ENCODE results near the gene RPGRIP1L. TPM values are rescaled to one million over a fixed set of nuclear protein-coding genes. Genes with fewer than 3 reads are reported as not detected.

The RPGRIP1L gene
- total RNA-seq, 1 experiment from 2014 or later, result 9.8 TPM

DNA sequence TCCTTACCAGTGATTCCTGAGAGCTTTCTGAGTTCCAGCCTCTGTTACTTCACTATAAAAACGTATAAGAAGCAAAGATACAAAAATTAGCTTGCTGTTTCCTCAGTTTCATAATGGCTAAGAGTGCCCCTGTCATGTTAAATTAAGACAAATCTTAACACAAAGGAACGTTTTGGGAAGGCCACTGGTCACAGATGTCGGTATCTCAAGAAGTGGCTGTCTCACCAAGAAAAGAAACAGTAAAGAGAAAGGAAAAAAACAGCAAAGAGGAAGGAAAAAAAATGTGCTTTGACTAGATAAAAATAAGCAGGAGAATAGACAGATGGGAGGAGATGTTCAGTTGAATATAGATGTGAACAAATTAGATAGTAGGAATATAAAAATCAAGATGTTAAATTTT lies 105.9 kb downstream of the RPGRIP1L start:
- ChIA-PET POLR2A (no interaction called here), CTCF (no interaction called here)
- peaks cover 20% of the 10 kb centered on the region for H3K9me3 Mint-ChIP-seq
- H3K4me1 Mint-ChIP-seq, result no peaks in the 10 kb centered on the region
- H3K4me3 Mint-ChIP-seq, result no peak overlapping the region
- DNase-seq (ENCODE audit: low spot score) (no peak), ATAC-seq (no peak)
- TF ChIP-seq ZNF219 (CRISPR knock-in tag; IDR thresholded peaks at IDR 0.05; ENCODE audit: borderline replicate concordance) (no peak), PRRX2 (CRISPR knock-in tag; IDR thresholded peaks at IDR 0.05) (no peak), RORB (CRISPR knock-in tag; IDR thresholded peaks at IDR 0.05) (no peak), TP53 (CRISPR knock-in tag; IDR thresholded peaks at IDR 0.05) (no peak), NFATC4 (CRISPR knock-in tag; IDR thresholded peaks at IDR 0.05) (no peak), ZNF232 (CRISPR knock-in tag; IDR thresholded peaks at IDR 0.05) (no peak), IRF2 (CRISPR knock-in tag; IDR thresholded peaks at IDR 0.05; ENCODE audit: borderline replicate concordance, low read depth) (no peak), NFYB (CRISPR knock-in tag; conservative IDR thresholded peaks at IDR 0.05; ENCODE audit: low read depth) (no peak), NR3C1 (CRISPR knock-in tag; conservative IDR thresholded peaks at IDR 0.05; ENCODE audit: low read depth) (no peak), SMAD3 (CRISPR knock-in tag; IDR thresholded peaks at IDR 0.05; ENCODE audit: borderline replicate concordance) (no peak), JUN (CRISPR knock-in tag; IDR thresholded peaks at IDR 0.05) (no peak), ZNF423 (CRISPR knock-in tag; IDR thresholded peaks at IDR 0.05) (no peak), TCF7 (CRISPR knock-in tag; IDR thresholded peaks at IDR 0.05; ENCODE audit: low read depth) (no peak)
- TF ChIP-seq, protein P1, sequence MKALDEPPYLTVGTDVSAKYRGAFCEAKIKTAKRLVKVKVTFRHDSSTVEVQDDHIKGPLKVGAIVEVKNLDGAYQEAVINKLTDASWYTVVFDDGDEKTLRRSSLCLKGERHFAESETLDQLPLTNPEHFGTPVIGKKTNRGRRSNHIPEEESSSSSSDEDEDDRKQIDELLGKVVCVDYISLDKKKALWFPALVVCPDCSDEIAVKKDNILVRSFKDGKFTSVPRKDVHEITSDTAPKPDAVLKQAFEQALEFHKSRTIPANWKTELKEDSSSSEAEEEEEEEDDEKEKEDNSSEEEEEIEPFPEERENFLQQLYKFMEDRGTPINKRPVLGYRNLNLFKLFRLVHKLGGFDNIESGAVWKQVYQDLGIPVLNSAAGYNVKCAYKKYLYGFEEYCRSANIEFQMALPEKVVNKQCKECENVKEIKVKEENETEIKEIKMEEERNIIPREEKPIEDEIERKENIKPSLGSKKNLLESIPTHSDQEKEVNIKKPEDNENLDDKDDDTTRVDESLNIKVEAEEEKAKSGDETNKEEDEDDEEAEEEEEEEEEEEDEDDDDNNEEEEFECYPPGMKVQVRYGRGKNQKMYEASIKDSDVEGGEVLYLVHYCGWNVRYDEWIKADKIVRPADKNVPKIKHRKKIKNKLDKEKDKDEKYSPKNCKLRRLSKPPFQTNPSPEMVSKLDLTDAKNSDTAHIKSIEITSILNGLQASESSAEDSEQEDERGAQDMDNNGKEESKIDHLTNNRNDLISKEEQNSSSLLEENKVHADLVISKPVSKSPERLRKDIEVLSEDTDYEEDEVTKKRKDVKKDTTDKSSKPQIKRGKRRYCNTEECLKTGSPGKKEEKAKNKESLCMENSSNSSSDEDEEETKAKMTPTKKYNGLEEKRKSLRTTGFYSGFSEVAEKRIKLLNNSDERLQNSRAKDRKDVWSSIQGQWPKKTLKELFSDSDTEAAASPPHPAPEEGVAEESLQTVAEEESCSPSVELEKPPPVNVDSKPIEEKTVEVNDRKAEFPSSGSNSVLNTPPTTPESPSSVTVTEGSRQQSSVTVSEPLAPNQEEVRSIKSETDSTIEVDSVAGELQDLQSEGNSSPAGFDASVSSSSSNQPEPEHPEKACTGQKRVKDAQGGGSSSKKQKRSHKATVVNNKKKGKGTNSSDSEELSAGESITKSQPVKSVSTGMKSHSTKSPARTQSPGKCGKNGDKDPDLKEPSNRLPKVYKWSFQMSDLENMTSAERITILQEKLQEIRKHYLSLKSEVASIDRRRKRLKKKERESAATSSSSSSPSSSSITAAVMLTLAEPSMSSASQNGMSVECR (CRISPR knock-in tag; IDR thresholded peaks at IDR 0.05; ENCODE audit: borderline replicate concordance), result no peak
- TF ChIP-seq, protein P2, sequence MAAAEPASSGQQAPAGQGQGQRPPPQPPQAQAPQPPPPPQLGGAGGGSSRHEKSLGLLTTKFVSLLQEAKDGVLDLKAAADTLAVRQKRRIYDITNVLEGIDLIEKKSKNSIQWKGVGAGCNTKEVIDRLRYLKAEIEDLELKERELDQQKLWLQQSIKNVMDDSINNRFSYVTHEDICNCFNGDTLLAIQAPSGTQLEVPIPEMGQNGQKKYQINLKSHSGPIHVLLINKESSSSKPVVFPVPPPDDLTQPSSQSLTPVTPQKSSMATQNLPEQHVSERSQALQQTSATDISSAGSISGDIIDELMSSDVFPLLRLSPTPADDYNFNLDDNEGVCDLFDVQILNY (CRISPR knock-in tag; IDR thresholded peaks at IDR 0.05), result no peak
- TF ChIP-seq, protein P3, sequence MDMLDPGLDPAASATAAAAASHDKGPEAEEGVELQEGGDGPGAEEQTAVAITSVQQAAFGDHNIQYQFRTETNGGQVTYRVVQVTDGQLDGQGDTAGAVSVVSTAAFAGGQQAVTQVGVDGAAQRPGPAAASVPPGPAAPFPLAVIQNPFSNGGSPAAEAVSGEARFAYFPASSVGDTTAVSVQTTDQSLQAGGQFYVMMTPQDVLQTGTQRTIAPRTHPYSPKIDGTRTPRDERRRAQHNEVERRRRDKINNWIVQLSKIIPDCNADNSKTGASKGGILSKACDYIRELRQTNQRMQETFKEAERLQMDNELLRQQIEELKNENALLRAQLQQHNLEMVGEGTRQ (CRISPR knock-in tag; IDR thresholded peaks at IDR 0.05), result no peak
- TF ChIP-seq, protein P4, sequence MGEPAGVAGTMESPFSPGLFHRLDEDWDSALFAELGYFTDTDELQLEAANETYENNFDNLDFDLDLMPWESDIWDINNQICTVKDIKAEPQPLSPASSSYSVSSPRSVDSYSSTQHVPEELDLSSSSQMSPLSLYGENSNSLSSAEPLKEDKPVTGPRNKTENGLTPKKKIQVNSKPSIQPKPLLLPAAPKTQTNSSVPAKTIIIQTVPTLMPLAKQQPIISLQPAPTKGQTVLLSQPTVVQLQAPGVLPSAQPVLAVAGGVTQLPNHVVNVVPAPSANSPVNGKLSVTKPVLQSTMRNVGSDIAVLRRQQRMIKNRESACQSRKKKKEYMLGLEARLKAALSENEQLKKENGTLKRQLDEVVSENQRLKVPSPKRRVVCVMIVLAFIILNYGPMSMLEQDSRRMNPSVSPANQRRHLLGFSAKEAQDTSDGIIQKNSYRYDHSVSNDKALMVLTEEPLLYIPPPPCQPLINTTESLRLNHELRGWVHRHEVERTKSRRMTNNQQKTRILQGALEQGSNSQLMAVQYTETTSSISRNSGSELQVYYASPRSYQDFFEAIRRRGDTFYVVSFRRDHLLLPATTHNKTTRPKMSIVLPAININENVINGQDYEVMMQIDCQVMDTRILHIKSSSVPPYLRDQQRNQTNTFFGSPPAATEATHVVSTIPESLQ (CRISPR knock-in tag; IDR thresholded peaks at IDR 0.05), result no peak
- TF ChIP-seq, protein P5, sequence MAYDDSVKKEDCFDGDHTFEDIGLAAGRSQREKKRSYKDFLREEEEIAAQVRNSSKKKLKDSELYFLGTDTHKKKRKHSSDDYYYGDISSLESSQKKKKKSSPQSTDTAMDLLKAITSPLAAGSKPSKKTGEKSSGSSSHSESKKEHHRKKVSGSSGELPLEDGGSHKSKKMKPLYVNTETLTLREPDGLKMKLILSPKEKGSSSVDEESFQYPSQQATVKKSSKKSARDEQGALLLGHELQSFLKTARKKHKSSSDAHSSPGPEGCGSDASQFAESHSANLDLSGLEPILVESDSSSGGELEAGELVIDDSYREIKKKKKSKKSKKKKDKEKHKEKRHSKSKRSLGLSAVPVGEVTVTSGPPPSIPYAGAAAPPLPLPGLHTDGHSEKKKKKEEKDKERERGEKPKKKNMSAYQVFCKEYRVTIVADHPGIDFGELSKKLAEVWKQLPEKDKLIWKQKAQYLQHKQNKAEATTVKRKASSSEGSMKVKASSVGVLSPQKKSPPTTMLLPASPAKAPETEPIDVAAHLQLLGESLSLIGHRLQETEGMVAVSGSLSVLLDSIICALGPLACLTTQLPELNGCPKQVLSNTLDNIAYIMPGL (CRISPR knock-in tag; IDR thresholded peaks at IDR 0.05), result no peak
- TF ChIP-seq, protein P6, sequence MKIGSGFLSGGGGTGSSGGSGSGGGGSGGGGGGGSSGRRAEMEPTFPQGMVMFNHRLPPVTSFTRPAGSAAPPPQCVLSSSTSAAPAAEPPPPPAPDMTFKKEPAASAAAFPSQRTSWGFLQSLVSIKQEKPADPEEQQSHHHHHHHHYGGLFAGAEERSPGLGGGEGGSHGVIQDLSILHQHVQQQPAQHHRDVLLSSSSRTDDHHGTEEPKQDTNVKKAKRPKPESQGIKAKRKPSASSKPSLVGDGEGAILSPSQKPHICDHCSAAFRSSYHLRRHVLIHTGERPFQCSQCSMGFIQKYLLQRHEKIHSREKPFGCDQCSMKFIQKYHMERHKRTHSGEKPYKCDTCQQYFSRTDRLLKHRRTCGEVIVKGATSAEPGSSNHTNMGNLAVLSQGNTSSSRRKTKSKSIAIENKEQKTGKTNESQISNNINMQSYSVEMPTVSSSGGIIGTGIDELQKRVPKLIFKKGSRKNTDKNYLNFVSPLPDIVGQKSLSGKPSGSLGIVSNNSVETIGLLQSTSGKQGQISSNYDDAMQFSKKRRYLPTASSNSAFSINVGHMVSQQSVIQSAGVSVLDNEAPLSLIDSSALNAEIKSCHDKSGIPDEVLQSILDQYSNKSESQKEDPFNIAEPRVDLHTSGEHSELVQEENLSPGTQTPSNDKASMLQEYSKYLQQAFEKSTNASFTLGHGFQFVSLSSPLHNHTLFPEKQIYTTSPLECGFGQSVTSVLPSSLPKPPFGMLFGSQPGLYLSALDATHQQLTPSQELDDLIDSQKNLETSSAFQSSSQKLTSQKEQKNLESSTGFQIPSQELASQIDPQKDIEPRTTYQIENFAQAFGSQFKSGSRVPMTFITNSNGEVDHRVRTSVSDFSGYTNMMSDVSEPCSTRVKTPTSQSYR (CRISPR knock-in tag; IDR thresholded peaks at IDR 0.05), result no peak
- H3K36me3 Mint-ChIP-seq, result peaks cover 10% of the 10 kb centered on the region
- no peak overlapping the region for H3K27ac Mint-ChIP-seq
- no peaks in the 10 kb centered on the region for H3K27me3 Mint-ChIP-seq (ENCODE audit: low read depth)

Measured in WTC11 (cell line).